Bone marrow (tissue), 2 donors: Measurements from ENCODE around the gene INAVA.
"Not testable (repeated sequence)": the region's sequence is repeated elsewhere in the genome, so short reads cannot be mapped to it uniquely, and the experiment has no call there.

Source experiments
- DNase-seq, 2 donors: peaks; one replicate each; lab custom pipeline; 2025; lab: John Stamatoyannopoulos, UW

INAVA gene

DNA sequence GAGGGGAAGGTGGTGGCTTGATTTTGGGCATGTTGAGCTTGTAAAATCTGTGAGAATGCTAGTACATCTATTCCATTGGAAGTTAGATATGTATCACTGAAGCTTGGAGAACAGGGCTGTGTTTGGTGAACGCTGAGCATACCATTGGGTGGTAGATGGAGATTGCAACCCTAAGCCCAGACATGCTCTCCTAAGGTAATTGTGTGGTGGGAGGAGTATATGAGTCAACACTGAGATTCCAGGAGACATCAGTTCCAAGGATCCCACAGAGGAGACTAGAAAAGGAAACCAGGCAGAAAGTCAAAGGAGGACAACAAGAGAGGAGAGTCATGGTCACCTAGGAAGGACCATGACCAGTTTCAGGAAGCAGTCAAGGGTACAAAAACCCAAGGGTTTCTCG is 68.4 kb downstream of the INAVA start:
- no peak for DNase-seq

DNA sequence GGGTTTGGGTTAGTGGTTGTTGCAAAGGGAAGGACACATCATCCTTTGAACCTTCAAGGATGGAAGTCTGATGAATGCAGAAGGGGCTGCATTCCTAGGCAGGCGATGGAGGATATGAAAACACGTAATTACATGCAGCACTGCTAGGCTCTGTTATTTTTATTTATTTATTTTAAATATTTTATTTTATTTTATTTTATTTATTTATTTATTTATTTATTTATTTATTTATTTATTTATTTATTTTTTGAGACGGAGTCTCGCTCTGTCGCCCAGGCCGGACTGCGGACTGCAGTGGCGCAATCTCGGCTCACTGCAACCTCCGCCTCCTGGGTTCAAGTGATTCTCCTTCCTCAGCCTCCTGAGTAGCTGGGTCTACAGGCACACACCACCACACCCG is 69.2 kb downstream of the INAVA start:
- DNase-seq: not testable (repeated sequence)
